Measurements from ENCODE around the gene LGALS7B. TPM values are rescaled to one million over a fixed set of nuclear protein-coding genes. Genes with fewer than 3 reads are reported as not detected.

Gene LGALS7B
- total RNA-seq (2022; extraction: Qiagen RNA extraction), result 0.48 to 0.86 TPM (median 0.57 TPM) in 3 of 5 replicates, not detected in the others

DNA sequence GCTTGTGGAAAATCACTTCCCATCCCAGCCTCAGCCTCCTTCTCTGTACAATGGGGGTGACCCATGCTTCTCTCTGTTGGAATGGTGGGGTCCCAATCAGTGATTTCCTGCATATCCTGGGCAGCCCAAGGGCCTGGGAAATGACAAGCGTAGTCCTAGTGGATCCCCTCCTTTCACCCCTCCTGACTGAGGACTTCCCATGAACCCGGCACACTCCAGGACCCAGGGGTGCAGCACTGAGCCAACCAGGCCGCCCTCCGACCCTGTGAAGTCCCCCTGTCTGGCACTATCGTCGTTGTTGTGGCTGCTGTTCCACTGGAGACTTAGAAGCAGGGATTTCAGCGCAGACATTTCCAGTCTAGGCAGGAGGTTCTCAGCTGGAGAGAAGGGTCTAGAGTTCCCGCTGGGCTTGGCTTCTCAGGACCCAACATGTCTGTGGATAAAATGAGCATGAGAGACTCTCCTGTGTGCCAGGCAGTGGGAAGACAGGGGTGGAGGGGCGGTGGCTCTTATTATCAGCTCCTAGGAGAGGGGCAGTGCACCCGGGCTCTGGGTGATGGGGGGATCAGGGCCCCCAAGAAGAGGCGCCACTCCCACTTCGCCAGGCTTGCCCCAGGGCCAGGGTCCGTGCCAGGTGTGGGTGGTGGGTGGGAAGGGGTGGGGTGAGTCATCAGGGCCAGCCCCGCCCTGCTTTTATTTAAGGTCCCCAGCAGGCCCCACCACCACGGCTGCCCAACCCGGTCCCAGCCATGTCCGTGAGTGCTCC lies at the start of gene LGALS7B:
Gene LGALS7B (plus strand): TSS at position 723 of the 766 bp plus-strand sequence. CDS start 27 bp downstream, at position 750.

DNA sequence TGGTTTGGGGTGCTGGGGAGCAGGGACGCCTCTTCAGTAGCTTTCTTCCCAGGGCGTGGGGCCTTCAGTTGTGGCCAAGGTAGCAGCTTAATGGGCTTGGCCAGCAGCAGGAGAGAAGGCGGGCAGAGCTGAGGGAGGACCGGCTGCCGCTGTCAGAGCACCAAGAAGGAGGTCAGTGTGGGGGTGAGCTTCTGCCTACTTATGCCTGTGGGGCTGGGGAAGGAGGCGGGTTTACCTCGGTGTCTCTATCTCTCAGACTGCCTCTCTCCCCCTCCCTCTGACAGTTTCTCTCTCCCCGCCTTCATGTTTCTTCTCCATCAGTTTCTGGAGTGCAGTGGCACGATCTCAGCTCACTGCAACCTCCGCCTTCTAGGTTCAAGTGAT lies 44.7 kb upstream of the LGALS7B start, which contains the start of gene CAPN12:
Gene CAPN12 (minus strand): TSS at position 177 of the 384 bp plus-strand sequence. CDS start 309 bp downstream, outside the sequence.

DNA sequence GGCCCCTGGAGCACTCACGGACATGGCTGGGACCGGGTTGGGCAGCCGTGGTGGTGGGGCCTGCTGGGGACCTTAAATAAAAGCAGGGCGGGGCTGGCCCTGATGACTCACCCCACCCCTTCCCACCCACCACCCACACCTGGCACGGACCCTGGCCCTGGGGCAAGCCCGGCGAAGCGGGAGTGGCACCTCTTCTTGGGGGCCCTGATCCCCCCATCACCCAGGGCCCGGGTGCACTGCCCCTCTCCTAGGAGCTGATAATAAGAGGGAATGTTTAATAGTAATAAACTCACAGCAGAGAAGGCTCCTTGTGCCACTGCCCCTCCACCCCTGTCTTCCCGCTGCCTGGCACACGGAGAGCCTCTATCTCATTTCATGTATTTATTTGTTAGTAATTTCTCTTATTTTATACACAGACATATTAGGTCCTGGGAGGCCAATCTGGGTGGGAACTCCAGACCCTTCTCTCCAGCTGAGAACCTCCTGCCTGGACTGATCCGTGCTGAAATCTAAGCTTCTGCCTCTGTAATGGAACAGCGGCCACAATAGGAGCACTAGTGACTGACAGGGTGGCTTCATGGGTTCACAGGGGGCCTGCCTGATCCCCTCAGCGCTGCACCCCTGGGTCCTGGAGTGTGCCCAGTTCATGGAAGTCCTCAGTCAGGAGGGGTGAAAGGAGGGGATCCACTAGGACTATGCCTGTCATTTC lies 15.4 kb upstream of the LGALS7B start, which contains the start of gene LGALS7:
Gene LGALS7 (minus strand): TSS at position 49 of the 709 bp plus-strand sequence. CDS start 25 bp downstream, at position 24.

DNA sequence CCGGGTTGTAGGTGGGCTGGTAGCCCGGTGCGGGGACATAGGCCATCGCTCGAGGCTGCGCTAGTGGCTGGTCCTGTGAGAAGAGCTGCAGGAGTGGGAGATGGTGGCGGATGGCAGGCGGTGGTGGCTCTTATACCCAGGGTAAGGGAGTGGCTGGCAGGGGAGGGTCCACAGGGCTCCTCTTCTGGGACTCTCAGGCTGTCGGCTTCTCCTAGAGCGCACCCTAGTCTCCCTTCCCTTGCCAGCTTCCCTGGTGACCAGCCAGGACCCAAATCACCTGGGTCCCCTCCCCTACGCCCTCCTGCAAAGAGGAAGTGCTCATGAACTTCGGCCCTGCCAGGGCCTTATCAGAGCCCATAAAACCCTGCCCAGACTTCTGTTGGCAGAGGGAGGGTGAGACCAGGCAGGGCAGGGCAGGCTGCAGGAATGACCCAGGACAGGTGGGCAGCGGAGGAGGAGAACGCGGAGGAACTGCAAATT lies 23.9 kb downstream of the LGALS7B start, which contains the start of gene LGALS4:
Gene LGALS4 (minus strand): TSS at position 105 of the 480 bp plus-strand sequence. CDS start 59 bp downstream, at position 46.

Other genes starting within 250 kb of the LGALS7B start
- gene MAP4K1, start 171.2 kb upstream of the LGALS7B start, total RNA-seq (2022; extraction: Qiagen RNA extraction), result 0.85 to 1.6 TPM (median 1.3 TPM) in 5 replicates
- 656 to 947 TPM (median 702 TPM) in 5 replicates for gene EIF3K, start 170.0 kb upstream of the LGALS7B start, total RNA-seq (2022; extraction: Qiagen RNA extraction)
- 852 to 1,166 TPM (median 1,108 TPM) in 5 replicates for gene ACTN4, start 141.6 kb upstream of the LGALS7B start, total RNA-seq (2022; extraction: Qiagen RNA extraction)
- 3.8 to 7.2 TPM (median 6.3 TPM) in 5 replicates for gene CAPN12, start 44.7 kb upstream of the LGALS7B start, total RNA-seq (2022; extraction: Qiagen RNA extraction)
- gene LGALS7, start 15.7 kb upstream of the LGALS7B start, total RNA-seq (2022; extraction: Qiagen RNA extraction), result not detected in 5 replicates
- gene LGALS4, start 23.7 kb downstream of the LGALS7B start, total RNA-seq (2022; extraction: Qiagen RNA extraction), result 0.41 to 0.74 TPM (median 0.63 TPM) in 5 replicates
- 272 to 390 TPM (median 289 TPM) in 5 replicates for gene ECH1, start 42.6 kb downstream of the LGALS7B start, total RNA-seq (2022; extraction: Qiagen RNA extraction)
- gene HNRNPL, start 60.8 kb downstream of the LGALS7B start, total RNA-seq (2022; extraction: Qiagen RNA extraction), result 317 to 386 TPM (median 357 TPM) in 5 replicates
- gene RINL, start 89.1 kb downstream of the LGALS7B start, total RNA-seq (2022; extraction: Qiagen RNA extraction), result 1.9 to 2.7 TPM (median 2.4 TPM) in 5 replicates
- gene SIRT2, start 110.4 kb downstream of the LGALS7B start, total RNA-seq (2022; extraction: Qiagen RNA extraction), result 32.8 to 40.0 TPM (median 37.6 TPM) in 5 replicates
- gene NFKBIB, start 110.8 kb downstream of the LGALS7B start, total RNA-seq (2022; extraction: Qiagen RNA extraction), result 61.9 to 127 TPM (median 100 TPM) in 5 replicates
- 0.53 to 1.3 TPM (median 1.0 TPM) in 5 replicates for gene CCER2, start 123.0 kb downstream of the LGALS7B start, total RNA-seq (2022; extraction: Qiagen RNA extraction)
- 44.7 to 57.3 TPM (median 51.6 TPM) in 5 replicates for gene SARS2, start 141.6 kb downstream of the LGALS7B start, total RNA-seq (2022; extraction: Qiagen RNA extraction)
- 200 to 304 TPM (median 264 TPM) in 5 replicates for gene MRPS12, start 141.7 kb downstream of the LGALS7B start, total RNA-seq (2022; extraction: Qiagen RNA extraction)
- gene FBXO17, start 186.5 kb downstream of the LGALS7B start, total RNA-seq (2022; extraction: Qiagen RNA extraction), result 59.5 to 82.4 TPM (median 78.3 TPM) in 5 replicates
- 2.8 to 4.4 TPM (median 3.6 TPM) in 5 replicates for gene FBXO27, start 243.3 kb downstream of the LGALS7B start, total RNA-seq (2022; extraction: Qiagen RNA extraction)

All from A549 treated with Mapracorat at 1 μM for 4 hours (cell line).